WTC11 (cell line): ENCODE results near the gene SDK2. TPM values are rescaled to one million over a fixed set of nuclear protein-coding genes. Genes with fewer than 3 reads are reported as not detected.

ENCODE experiments used
- ATAC-seq: fragments of 200-7000 bp; cut with Tn5 transposase; 2 replicates; pipeline ENCODE4 v1.10.0; 2021; ENCODE audit warnings: mild to moderate bottlenecking, moderate library complexity
- CTCF ChIA-PET: fragments of 300-600 bp; sonication (Branson Sonifier 250); formaldehyde crosslinking; loops from one replicate; lab custom pipeline; 2021; ENCODE audit warnings: antibody characterized with exemption; lab: Charles Lee
- POLR2A ChIA-PET: fragments of 350-600 bp; sonication (Branson Sonifier 250); formaldehyde crosslinking; loops from one replicate; lab custom pipeline; 2021; ENCODE audit warnings: antibody characterized with exemption; lab: Charles Lee
- DNase-seq: peaks from one replicate; pipeline ENCODE4 v3.0.0; 2021; ENCODE audit warnings: low spot score
- H3K27ac Mint-ChIP-seq: 2 replicates; pipeline ENCODE4 v1.8.0; 2021; ENCODE audit warnings: mixed read lengths
- H3K27me3 Mint-ChIP-seq: 2 replicates; pipeline ENCODE4 v1.8.0; 2021; ENCODE audit warnings: low read depth, mild to moderate bottlenecking, moderate library complexity, mixed read lengths
- H3K36me3 Mint-ChIP-seq: 2 replicates; pipeline ENCODE4 v1.8.0; 2021; ENCODE audit warnings: mixed read lengths
- H3K4me1 Mint-ChIP-seq: 2 replicates; pipeline ENCODE4 v1.8.0; 2022; ENCODE audit warnings: mixed read lengths
- H3K4me3 Mint-ChIP-seq: 2 replicates; pipeline ENCODE4 v1.8.0; 2021; ENCODE audit warnings: mild to moderate bottlenecking, moderate library complexity, mixed read lengths
- H3K9me3 Mint-ChIP-seq: 2 replicates; pipeline ENCODE4 v1.8.0; 2021; ENCODE audit warnings: mixed read lengths
- ATF1 ChIP-seq: sonication (generic); formaldehyde crosslinking; IDR thresholded peaks from 2 replicates; pipeline ENCODE4 v1.8.1; 2023; ENCODE audit warnings: mild to moderate bottlenecking, moderate library complexity, missing genetic modification reagents
- ELF4 ChIP-seq: sonication (generic); formaldehyde crosslinking; IDR thresholded peaks from 2 replicates; pipeline ENCODE4 v1.8.1; 2022; ENCODE audit warnings: low read depth, mild to moderate bottlenecking, moderate library complexity, missing genetic modification reagents
- FOXK1 ChIP-seq: sonication (generic); formaldehyde crosslinking; IDR thresholded peaks from 2 replicates; pipeline ENCODE4 v1.8.0; 2022; ENCODE audit warnings: mild to moderate bottlenecking, moderate library complexity, missing genetic modification reagents
- FOXP1 ChIP-seq: sonication (generic); formaldehyde crosslinking; IDR thresholded peaks from 2 replicates; pipeline ENCODE4 v1.8.0; 2022; ENCODE audit warnings: missing genetic modification reagents, mild to moderate bottlenecking, moderate library complexity, borderline replicate concordance
- GRHL2 ChIP-seq: fragments of 250-450 bp; sonication (Bioruptor Pico); IDR thresholded peaks from 2 replicates; pipeline ENCODE4 v1.8.0; 2022; ENCODE audit warnings: mild to moderate bottlenecking, moderate library complexity; ENCODE audit not compliant: insufficient replicate concordance, severe bottlenecking
- HMGA2 ChIP-seq: fragments of 250-450 bp; sonication (Bioruptor Pico); IDR thresholded peaks from 2 replicates; pipeline ENCODE4 v1.4.0; 2021; ENCODE audit warnings: mild to moderate bottlenecking, moderate library complexity
- KAT7 ChIP-seq: sonication (generic); formaldehyde crosslinking; IDR thresholded peaks from 2 replicates; pipeline ENCODE4 v1.8.1; 2023; ENCODE audit warnings: missing genetic modification reagents, mild to moderate bottlenecking, borderline replicate concordance
- MYBL2 ChIP-seq: sonication (generic); formaldehyde crosslinking; IDR thresholded peaks from 2 replicates; pipeline ENCODE4 v1.8.1; 2023; ENCODE audit warnings: mild to moderate bottlenecking, moderate library complexity, missing genetic modification reagents
- NR1H2 ChIP-seq: sonication (generic); formaldehyde crosslinking; IDR thresholded peaks from 2 replicates; pipeline ENCODE4 v1.9.0; 2021; ENCODE audit warnings: mild to moderate bottlenecking, moderate library complexity, missing genetic modification reagents
- PRRX2 ChIP-seq: fragments of 250-450 bp; sonication (Bioruptor Pico); IDR thresholded peaks from 2 replicates; pipeline ENCODE4 v1.8.0; 2021; ENCODE audit warnings: mild to moderate bottlenecking
- TEAD4 ChIP-seq: sonication (generic); formaldehyde crosslinking; IDR thresholded peaks from 2 replicates; pipeline ENCODE4 v1.8.0; 2022; ENCODE audit warnings: mild to moderate bottlenecking, missing genetic modification reagents
- ZNF232 ChIP-seq: sonication (generic); formaldehyde crosslinking; IDR thresholded peaks from 2 replicates; pipeline ENCODE4 v1.8.0; 2022; ENCODE audit warnings: mild to moderate bottlenecking, missing genetic modification reagents
- ZNF317 ChIP-seq: sonication (generic); formaldehyde crosslinking; IDR thresholded peaks from 2 replicates; pipeline ENCODE4 v1.8.1; 2023; ENCODE audit warnings: low read depth, mild to moderate bottlenecking, moderate library complexity, missing genetic modification reagents, borderline replicate concordance
- ZNF416 ChIP-seq: fragments of 250-450 bp; sonication (Bioruptor Pico); IDR thresholded peaks from 2 replicates; pipeline ENCODE4 v1.9.0; 2021; ENCODE audit warnings: mild to moderate bottlenecking, inconsistent platforms
- ZNF423 ChIP-seq: fragments of 250-450 bp; sonication (Bioruptor Pico); IDR thresholded peaks from 2 replicates; pipeline ENCODE4 v2.1.2; 2022; ENCODE audit warnings: mild to moderate bottlenecking, moderate library complexity
- ZNF671 ChIP-seq: fragments of 250-450 bp; sonication (Bioruptor Pico); IDR thresholded peaks from 2 replicates; pipeline ENCODE4 v1.8.0; 2021; ENCODE audit warnings: mild to moderate bottlenecking
- total RNA-seq: library from RNA; stranded (reverse); gene quantifications from 3 replicates; pipeline ENCODE4 v1.2.3, GENCODE V29; 2021
- TF ChIP-seq, protein P1 (sequence below): sonication (generic); formaldehyde crosslinking; IDR thresholded peaks from 2 replicates; pipeline ENCODE4 v1.8.1; 2023; ENCODE audit warnings: mild to moderate bottlenecking, missing genetic modification reagents, moderate library complexity
- TF ChIP-seq, protein P2 (sequence below): sonication (generic); formaldehyde crosslinking; IDR thresholded peaks from 2 replicates; pipeline ENCODE4 v1.8.0; 2023; ENCODE audit warnings: missing genetic modification reagents
- TF ChIP-seq, protein P3 (sequence below): sonication (generic); formaldehyde crosslinking; IDR thresholded peaks from 2 replicates; pipeline ENCODE4 v1.8.1; 2023; ENCODE audit warnings: mild to moderate bottlenecking, missing genetic modification reagents, moderate library complexity
- TF ChIP-seq, protein P4 (sequence below): sonication (generic); formaldehyde crosslinking; IDR thresholded peaks from 2 replicates; pipeline ENCODE4 v1.8.0; 2022; ENCODE audit warnings: mild to moderate bottlenecking, missing genetic modification reagents
- TF ChIP-seq, protein P5 (sequence below): fragments of 250-450 bp; sonication (Bioruptor Pico); conservative IDR thresholded peaks from 2 replicates; pipeline ENCODE4 v1.9.0; 2021; ENCODE audit warnings: mild to moderate bottlenecking
- TF ChIP-seq, protein P6 (sequence below): fragments of 200-600 bp; IDR thresholded peaks from 2 replicates; pipeline ENCODE4 v1.8.0; 2022; ENCODE audit warnings: antibody characterized with exemption
- TF ChIP-seq, protein P7 (sequence below): sonication (generic); formaldehyde crosslinking; conservative IDR thresholded peaks from 2 replicates; pipeline ENCODE4 v1.8.1; 2022; ENCODE audit warnings: mild to moderate bottlenecking, missing genetic modification reagents
- TF ChIP-seq, protein P8 (sequence below): fragments of 250-450 bp; sonication (Bioruptor Pico); IDR thresholded peaks from 2 replicates; pipeline ENCODE4 v1.9.0; 2021; ENCODE audit warnings: mild to moderate bottlenecking, borderline replicate concordance

The SDK2 gene
- total RNA-seq, 1 experiment from 2014 or later = 14.8 TPM

DNA sequence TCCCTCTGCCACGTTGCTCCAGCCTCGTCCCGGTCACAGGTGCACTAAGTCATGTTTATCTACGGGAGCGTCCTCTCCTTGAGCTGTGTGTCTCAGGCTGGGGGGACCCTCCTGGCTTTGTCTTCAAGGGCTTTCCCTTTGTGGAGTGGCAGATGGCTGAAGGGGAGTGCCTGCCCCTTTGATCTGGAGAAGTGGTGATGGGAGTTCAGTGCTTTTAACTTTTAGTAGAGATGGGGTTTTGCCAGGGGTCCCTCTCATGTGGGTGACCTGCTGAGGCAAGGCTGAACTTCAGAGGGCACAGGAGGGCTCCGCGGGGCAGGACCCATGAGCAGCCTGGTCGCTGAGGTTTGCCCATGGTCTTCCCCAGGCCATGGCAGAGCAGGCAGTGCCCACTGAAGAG is 259.3 kb downstream of the SDK2 start:
- Mint-ChIP-seq H3K4me1 (peaks cover 6% of the 10 kb centered on the region), H3K9me3 (no peaks in the 10 kb centered on the region), H3K27me3 (no peaks in the 10 kb centered on the region), H3K36me3 (peaks cover 4% of the 10 kb centered on the region; the same call in 1 of the 2 replicates), H3K4me3 (no peak overlapping the region), H3K27ac (no peak overlapping the region)
- no peak for DNase-seq
- CTCF ChIA-PET = interaction anchor here (1.2 kb wide), 1 partner anchor 15 kb away, joined by 3 read pairs; no protein-coding TSS in a partner anchor
- POLR2A ChIA-PET = no interaction called here
- no peak for TF ChIP-seq ZNF232 (CRISPR knock-in tag)
- no peak for TF ChIP-seq HMGA2 (CRISPR knock-in tag)
- TF ChIP-seq ZNF671 (CRISPR knock-in tag) = no peak
- TF ChIP-seq ATF1 (CRISPR knock-in tag) = no peak
- TF ChIP-seq MYBL2 = no peak
- TF ChIP-seq, protein P1, sequence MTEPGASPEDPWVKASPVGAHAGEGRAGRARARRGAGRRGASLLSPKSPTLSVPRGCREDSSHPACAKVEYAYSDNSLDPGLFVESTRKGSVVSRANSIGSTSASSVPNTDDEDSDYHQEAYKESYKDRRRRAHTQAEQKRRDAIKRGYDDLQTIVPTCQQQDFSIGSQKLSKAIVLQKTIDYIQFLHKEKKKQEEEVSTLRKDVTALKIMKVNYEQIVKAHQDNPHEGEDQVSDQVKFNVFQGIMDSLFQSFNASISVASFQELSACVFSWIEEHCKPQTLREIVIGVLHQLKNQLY (CRISPR knock-in tag) = no peak
- no peak for TF ChIP-seq ELF4 (CRISPR knock-in tag)
- no peak for TF ChIP-seq PRRX2 (CRISPR knock-in tag)
- TF ChIP-seq, protein P2, sequence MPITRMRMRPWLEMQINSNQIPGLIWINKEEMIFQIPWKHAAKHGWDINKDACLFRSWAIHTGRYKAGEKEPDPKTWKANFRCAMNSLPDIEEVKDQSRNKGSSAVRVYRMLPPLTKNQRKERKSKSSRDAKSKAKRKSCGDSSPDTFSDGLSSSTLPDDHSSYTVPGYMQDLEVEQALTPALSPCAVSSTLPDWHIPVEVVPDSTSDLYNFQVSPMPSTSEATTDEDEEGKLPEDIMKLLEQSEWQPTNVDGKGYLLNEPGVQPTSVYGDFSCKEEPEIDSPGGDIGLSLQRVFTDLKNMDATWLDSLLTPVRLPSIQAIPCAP (CRISPR knock-in tag) = no peak
- no peak for TF ChIP-seq ZNF423 (CRISPR knock-in tag)
- no peak for TF ChIP-seq ZNF416 (CRISPR knock-in tag)
- ATAC-seq = no peak

DNA sequence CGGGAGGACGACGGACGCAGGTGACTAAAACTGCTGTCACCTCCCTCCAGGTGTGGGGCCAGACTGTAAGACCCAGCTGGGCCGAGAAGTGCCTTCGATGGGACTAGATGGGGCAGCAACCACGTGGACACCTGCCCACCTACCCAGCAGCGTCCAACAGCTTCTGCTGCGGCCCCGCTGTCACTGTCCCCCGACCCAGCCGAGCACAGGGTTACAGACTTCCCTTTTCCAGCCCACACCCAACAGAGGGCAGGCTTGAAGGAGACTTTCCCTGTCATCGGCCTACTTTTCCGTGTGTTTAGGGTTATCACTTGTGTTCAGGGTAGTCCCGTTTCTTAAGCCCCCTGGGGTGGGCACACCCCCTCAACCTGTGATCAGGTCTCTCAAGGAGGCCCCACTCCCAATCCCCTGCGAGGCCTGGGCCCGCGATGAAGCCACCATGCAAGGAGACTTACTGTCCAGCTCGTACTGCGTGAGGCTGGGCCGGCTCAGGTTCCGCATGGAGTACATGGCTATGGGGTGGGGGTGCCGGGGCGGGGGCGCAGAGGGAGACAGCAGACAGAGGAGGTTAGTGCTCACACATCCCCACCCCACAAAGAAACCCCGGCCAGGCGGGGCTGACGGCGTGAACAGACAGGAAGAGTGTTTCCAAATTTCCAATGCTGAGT is 263.7 kb downstream of the SDK2 start:
- ChIA-PET CTCF (interaction anchor here (0.6 to 1.5 kb wide), 3 partner anchors 11 to 132 kb away, joined by 3 to 6 read pairs (median 4); no protein-coding TSS in a partner anchor), POLR2A (interaction anchor here (0.7 to 1.3 kb wide), 3 partner anchors 24 to 583 kb away, joined by 3 to 5 read pairs (median 3); no protein-coding TSS in a partner anchor)
- ATAC-seq (peak; percentile 38), DNase-seq (no peak)
- H3K27ac Mint-ChIP-seq = peak overlapping the region; percentile 57; the same call in 1 of the 2 replicates
- peaks cover 6% of the 10 kb centered on the region for H3K4me1 Mint-ChIP-seq
- H3K36me3 Mint-ChIP-seq = peaks cover 5% of the 10 kb centered on the region; the same call in 1 of the 2 replicates
- no peak overlapping the region for H3K4me3 Mint-ChIP-seq
- no peaks in the 10 kb centered on the region for H3K9me3 Mint-ChIP-seq
- no peaks in the 10 kb centered on the region for H3K27me3 Mint-ChIP-seq
- TF ChIP-seq, protein P3, sequence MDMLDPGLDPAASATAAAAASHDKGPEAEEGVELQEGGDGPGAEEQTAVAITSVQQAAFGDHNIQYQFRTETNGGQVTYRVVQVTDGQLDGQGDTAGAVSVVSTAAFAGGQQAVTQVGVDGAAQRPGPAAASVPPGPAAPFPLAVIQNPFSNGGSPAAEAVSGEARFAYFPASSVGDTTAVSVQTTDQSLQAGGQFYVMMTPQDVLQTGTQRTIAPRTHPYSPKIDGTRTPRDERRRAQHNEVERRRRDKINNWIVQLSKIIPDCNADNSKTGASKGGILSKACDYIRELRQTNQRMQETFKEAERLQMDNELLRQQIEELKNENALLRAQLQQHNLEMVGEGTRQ (CRISPR knock-in tag) = no peak
- TF ChIP-seq, protein P4, sequence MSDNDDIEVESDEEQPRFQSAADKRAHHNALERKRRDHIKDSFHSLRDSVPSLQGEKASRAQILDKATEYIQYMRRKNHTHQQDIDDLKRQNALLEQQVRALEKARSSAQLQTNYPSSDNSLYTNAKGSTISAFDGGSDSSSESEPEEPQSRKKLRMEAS (CRISPR knock-in tag) = no peak
- TF ChIP-seq TEAD4 (CRISPR knock-in tag) = no peak
- TF ChIP-seq FOXK1 (CRISPR knock-in tag) = no peak
- TF ChIP-seq KAT7 = no peak
- TF ChIP-seq ATF1 (CRISPR knock-in tag) = no peak
- no peak for TF ChIP-seq GRHL2 (CRISPR knock-in tag)
- TF ChIP-seq, protein P5, sequence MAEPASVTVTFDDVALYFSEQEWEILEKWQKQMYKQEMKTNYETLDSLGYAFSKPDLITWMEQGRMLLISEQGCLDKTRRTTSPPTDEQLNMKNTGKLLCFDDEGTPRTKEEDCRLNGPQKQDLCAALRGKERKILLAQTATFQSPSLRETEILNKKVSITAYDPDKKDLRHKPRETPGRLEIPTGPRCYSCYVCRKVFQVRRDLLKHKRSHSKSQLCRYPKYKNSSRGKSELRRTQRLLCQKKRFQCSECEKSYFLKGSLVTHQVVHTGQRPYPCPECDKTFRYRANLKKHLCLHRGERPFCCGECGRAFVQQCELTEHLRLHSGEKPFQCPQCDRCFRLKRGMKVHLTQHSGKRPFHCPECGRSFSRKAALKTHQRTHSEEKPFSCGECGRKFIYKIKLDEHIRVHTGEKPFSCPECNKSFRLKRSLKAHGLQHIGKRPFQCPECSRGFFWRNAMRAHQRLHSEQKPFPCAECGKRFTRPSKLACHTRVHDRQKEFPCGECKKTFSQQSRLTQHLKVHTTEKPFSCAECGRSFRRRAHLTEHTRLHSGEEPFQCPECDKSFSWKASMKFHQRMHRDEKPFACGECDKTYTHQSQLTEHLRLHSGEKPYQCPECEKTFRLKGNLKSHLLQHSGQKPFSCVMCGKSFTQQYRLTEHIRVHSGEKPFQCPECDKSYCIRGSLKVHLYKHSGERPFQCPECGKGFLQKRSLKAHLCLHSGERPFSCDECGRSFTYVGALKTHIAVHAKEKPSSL (CRISPR knock-in tag) = no peak
- no peak for TF ChIP-seq ZNF317
- TF ChIP-seq, protein P6, sequence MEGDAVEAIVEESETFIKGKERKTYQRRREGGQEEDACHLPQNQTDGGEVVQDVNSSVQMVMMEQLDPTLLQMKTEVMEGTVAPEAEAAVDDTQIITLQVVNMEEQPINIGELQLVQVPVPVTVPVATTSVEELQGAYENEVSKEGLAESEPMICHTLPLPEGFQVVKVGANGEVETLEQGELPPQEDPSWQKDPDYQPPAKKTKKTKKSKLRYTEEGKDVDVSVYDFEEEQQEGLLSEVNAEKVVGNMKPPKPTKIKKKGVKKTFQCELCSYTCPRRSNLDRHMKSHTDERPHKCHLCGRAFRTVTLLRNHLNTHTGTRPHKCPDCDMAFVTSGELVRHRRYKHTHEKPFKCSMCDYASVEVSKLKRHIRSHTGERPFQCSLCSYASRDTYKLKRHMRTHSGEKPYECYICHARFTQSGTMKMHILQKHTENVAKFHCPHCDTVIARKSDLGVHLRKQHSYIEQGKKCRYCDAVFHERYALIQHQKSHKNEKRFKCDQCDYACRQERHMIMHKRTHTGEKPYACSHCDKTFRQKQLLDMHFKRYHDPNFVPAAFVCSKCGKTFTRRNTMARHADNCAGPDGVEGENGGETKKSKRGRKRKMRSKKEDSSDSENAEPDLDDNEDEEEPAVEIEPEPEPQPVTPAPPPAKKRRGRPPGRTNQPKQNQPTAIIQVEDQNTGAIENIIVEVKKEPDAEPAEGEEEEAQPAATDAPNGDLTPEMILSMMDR = no peak
- no peak for TF ChIP-seq ZNF232 (CRISPR knock-in tag)
- no peak for TF ChIP-seq NR1H2 (CRISPR knock-in tag)
- TF ChIP-seq, protein P7, sequence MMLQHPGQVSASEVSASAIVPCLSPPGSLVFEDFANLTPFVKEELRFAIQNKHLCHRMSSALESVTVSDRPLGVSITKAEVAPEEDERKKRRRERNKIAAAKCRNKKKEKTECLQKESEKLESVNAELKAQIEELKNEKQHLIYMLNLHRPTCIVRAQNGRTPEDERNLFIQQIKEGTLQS (CRISPR knock-in tag) = no peak
- TF ChIP-seq, protein P8, sequence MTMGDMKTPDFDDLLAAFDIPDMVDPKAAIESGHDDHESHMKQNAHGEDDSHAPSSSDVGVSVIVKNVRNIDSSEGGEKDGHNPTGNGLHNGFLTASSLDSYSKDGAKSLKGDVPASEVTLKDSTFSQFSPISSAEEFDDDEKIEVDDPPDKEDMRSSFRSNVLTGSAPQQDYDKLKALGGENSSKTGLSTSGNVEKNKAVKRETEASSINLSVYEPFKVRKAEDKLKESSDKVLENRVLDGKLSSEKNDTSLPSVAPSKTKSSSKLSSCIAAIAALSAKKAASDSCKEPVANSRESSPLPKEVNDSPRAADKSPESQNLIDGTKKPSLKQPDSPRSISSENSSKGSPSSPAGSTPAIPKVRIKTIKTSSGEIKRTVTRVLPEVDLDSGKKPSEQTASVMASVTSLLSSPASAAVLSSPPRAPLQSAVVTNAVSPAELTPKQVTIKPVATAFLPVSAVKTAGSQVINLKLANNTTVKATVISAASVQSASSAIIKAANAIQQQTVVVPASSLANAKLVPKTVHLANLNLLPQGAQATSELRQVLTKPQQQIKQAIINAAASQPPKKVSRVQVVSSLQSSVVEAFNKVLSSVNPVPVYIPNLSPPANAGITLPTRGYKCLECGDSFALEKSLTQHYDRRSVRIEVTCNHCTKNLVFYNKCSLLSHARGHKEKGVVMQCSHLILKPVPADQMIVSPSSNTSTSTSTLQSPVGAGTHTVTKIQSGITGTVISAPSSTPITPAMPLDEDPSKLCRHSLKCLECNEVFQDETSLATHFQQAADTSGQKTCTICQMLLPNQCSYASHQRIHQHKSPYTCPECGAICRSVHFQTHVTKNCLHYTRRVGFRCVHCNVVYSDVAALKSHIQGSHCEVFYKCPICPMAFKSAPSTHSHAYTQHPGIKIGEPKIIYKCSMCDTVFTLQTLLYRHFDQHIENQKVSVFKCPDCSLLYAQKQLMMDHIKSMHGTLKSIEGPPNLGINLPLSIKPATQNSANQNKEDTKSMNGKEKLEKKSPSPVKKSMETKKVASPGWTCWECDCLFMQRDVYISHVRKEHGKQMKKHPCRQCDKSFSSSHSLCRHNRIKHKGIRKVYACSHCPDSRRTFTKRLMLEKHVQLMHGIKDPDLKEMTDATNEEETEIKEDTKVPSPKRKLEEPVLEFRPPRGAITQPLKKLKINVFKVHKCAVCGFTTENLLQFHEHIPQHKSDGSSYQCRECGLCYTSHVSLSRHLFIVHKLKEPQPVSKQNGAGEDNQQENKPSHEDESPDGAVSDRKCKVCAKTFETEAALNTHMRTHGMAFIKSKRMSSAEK (CRISPR knock-in tag) = no peak
- TF ChIP-seq FOXP1 (CRISPR knock-in tag) = no peak
